ENCODE results near the gene TLX3.
"Not testable (repeated sequence)": the region's sequence is repeated elsewhere in the genome, so short reads cannot be mapped to it uniquely, and the experiment has no call there.

Gene TLX3

GRCh38 chr5:171288066-171288465 lies 21.0 kb upstream of the TLX3 start:
- H3K27me3 Mint-ChIP-seq, result peaks cover 20% of the 10 kb centered on the region
- no peaks in the 10 kb centered on the region for H3K9me3 Mint-ChIP-seq
- CTCF ChIA-PET, result no interaction called here
- no peaks in the 10 kb centered on the region for H3K36me3 Mint-ChIP-seq
- no peaks in the 10 kb centered on the region for H3K4me1 Mint-ChIP-seq
- no peak for DNase-seq
- no peak overlapping the region for H3K27ac Mint-ChIP-seq
- H3K4me3 Mint-ChIP-seq, result no peak overlapping the region

GRCh38 chr5:171291371-171291770 lies 17.7 kb upstream of the TLX3 start:
- Mint-ChIP-seq H3K4me3 (no peak overlapping the region), H3K9me3 (no peaks in the 10 kb centered on the region), H3K36me3 (no peaks in the 10 kb centered on the region), H3K4me1 (no peaks in the 10 kb centered on the region), H3K27ac (no peak overlapping the region), H3K27me3 (peaks cover 32% of the 10 kb centered on the region)
- CTCF ChIA-PET, result no interaction called here
- DNase-seq, result no peak

GRCh38 chr5:171295299-171295698 lies 13.7 kb upstream of the TLX3 start:
- Mint-ChIP-seq H3K9me3 (no peaks in the 10 kb centered on the region), H3K4me3 (no peak overlapping the region), H3K27me3 (peaks cover 24% of the 10 kb centered on the region), H3K27ac (no peak overlapping the region), H3K4me1 (no peaks in the 10 kb centered on the region), H3K36me3 (no peaks in the 10 kb centered on the region)
- DNase-seq, result no peak
- CTCF ChIA-PET, result no interaction called here

- Mint-ChIP-seq H3K4me3 (no peak overlapping the region), H3K36me3 (no peaks in the 10 kb centered on the region), H3K4me1 (no peaks in the 10 kb centered on the region), H3K9me3 (no peaks in the 10 kb centered on the region), H3K27me3 (peaks cover 29% of the 10 kb centered on the region), H3K27ac (no peak overlapping the region)
- CTCF ChIA-PET, result no interaction called here
- DNase-seq, result no peak
Observed at GRCh38 chr5:171295801-171296200, 13.2 kb upstream of the TLX3 start.

GRCh38 chr5:171297941-171298340 lies 11.1 kb upstream of the TLX3 start:
- H3K4me1 Mint-ChIP-seq, H3K4me3 Mint-ChIP-seq, H3K27ac Mint-ChIP-seq, H3K9me3 Mint-ChIP-seq, H3K36me3 Mint-ChIP-seq, CTCF ChIA-PET, DNase-seq: not testable (repeated sequence)
- H3K27me3 Mint-ChIP-seq, result peaks cover 46% of the 10 kb centered on the region

- Mint-ChIP-seq H3K9me3 (no peaks in the 10 kb centered on the region), H3K27ac (no peak overlapping the region), H3K4me3 (no peak overlapping the region), H3K4me1 (no peaks in the 10 kb centered on the region), H3K27me3 (peaks cover 53% of the 10 kb centered on the region), H3K36me3 (no peaks in the 10 kb centered on the region)
- no peak for DNase-seq
- CTCF ChIA-PET, result no interaction called here
Observed at GRCh38 chr5:171299228-171299627, 9.8 kb upstream of the TLX3 start.

GRCh38 chr5:171299851-171300250 lies 9.2 kb upstream of the TLX3 start:
- H3K36me3 Mint-ChIP-seq, result no peaks in the 10 kb centered on the region
- H3K9me3 Mint-ChIP-seq, result no peaks in the 10 kb centered on the region
- peaks cover 59% of the 10 kb centered on the region for H3K27me3 Mint-ChIP-seq
- CTCF ChIA-PET, result interaction anchor here (1.6 kb wide), 1 partner anchor 92 kb away, joined by 6 read pairs; no protein-coding TSS in a partner anchor
- DNase-seq, result no peak
- no peaks in the 10 kb centered on the region for H3K4me1 Mint-ChIP-seq
- no peak overlapping the region for H3K4me3 Mint-ChIP-seq
- no peak overlapping the region for H3K27ac Mint-ChIP-seq

GRCh38 chr5:171300358-171300757 lies 8.7 kb upstream of the TLX3 start:
- no peak overlapping the region for H3K27ac Mint-ChIP-seq
- no peaks in the 10 kb centered on the region for H3K4me1 Mint-ChIP-seq
- H3K27me3 Mint-ChIP-seq, result peaks cover 61% of the 10 kb centered on the region
- H3K4me3 Mint-ChIP-seq, result no peak overlapping the region
- no peak for DNase-seq
- no peaks in the 10 kb centered on the region for H3K36me3 Mint-ChIP-seq
- no peaks in the 10 kb centered on the region for H3K9me3 Mint-ChIP-seq
- CTCF ChIA-PET, result interaction anchor here (1.6 kb wide), 1 partner anchor 93 kb away, joined by 6 read pairs; no protein-coding TSS in a partner anchor

- no peak overlapping the region for H3K27ac Mint-ChIP-seq
- H3K4me1 Mint-ChIP-seq, result peaks cover 6% of the 10 kb centered on the region
- no peaks in the 10 kb centered on the region for H3K9me3 Mint-ChIP-seq
- peaks cover 97% of the 10 kb centered on the region for H3K27me3 Mint-ChIP-seq
- CTCF ChIA-PET, result no interaction called here
- no peaks in the 10 kb centered on the region for H3K36me3 Mint-ChIP-seq
- no peak overlapping the region for H3K4me3 Mint-ChIP-seq
- no peak for DNase-seq
Observed at GRCh38 chr5:171306166-171306565, 2.9 kb upstream of the TLX3 start.

GRCh38 chr5:171306781-171307591 lies 2.1 kb upstream of the TLX3 start:
- no peaks in the 10 kb centered on the region for H3K9me3 Mint-ChIP-seq
- no peaks in the 10 kb centered on the region for H3K36me3 Mint-ChIP-seq
- H3K4me1 Mint-ChIP-seq, result peaks cover 6% of the 10 kb centered on the region
- CTCF ChIA-PET, result interaction anchor here (0.5 to 1.1 kb wide), 2 partner anchors 100 to 1472 kb away, joined by 3 read pairs; no protein-coding TSS in a partner anchor
- peaks cover 96% of the 10 kb centered on the region for H3K27me3 Mint-ChIP-seq
- no peak overlapping the region for H3K27ac Mint-ChIP-seq
- no peak overlapping the region for H3K4me3 Mint-ChIP-seq
- no peak for DNase-seq

- H3K4me3 Mint-ChIP-seq, result no peak overlapping the region
- no peaks in the 10 kb centered on the region for H3K9me3 Mint-ChIP-seq
- peaks cover 10% of the 10 kb centered on the region for H3K4me1 Mint-ChIP-seq
- H3K36me3 Mint-ChIP-seq, result peaks cover 1% of the 10 kb centered on the region
- no peak overlapping the region for H3K27ac Mint-ChIP-seq
- H3K27me3 Mint-ChIP-seq, result peaks cover 96% of the 10 kb centered on the region
- CTCF ChIA-PET, result interaction anchor here (0.5 kb wide), 1 partner anchor 1473 kb away, joined by 3 read pairs; no protein-coding TSS in a partner anchor
- DNase-seq, result no peak
Observed at GRCh38 chr5:171307789-171308452, 1.1 kb upstream of the TLX3 start.

GRCh38 chr5:171309276-171310211 lies 496 bp downstream of the TLX3 start:
- Mint-ChIP-seq H3K4me1 (peaks cover 17% of the 10 kb centered on the region), H3K27ac (no peak overlapping the region), H3K9me3 (no peaks in the 10 kb centered on the region), H3K36me3 (peaks cover 3% of the 10 kb centered on the region), H3K4me3 (no peak overlapping the region), H3K27me3 (peaks cover 97% of the 10 kb centered on the region)
- no peak for DNase-seq
- CTCF ChIA-PET, result interaction anchor here (1.2 to 1.5 kb wide), 2 partner anchors 13 to 30 kb away, joined by 3 read pairs; no protein-coding TSS in a partner anchor

- Mint-ChIP-seq H3K4me1 (peaks cover 17% of the 10 kb centered on the region), H3K27me3 (peaks cover 97% of the 10 kb centered on the region), H3K4me3 (no peak overlapping the region), H3K36me3 (peaks cover 3% of the 10 kb centered on the region), H3K27ac (no peak overlapping the region), H3K9me3 (no peaks in the 10 kb centered on the region)
- CTCF ChIA-PET, result interaction anchor here (1.2 kb wide), 1 partner anchor 12 kb away, joined by 3 read pairs; no protein-coding TSS in a partner anchor
- DNase-seq, result peak; percentile 36
Observed at GRCh38 chr5:171310212-171310818, 1.3 kb downstream of the TLX3 start.
